K562 (cell line): ENCODE results near the gene KATNB1. TPM values are rescaled to one million over a fixed set of nuclear protein-coding genes. Genes with fewer than 3 reads are reported as not detected.

Experiments
- ATF4 ChIP-seq: fragments of 450-650 bp; formaldehyde crosslinking; IDR thresholded peaks from 2 replicates; pipeline ENCODE4 v1.4.0; 2022; ENCODE audit warnings: mild to moderate bottlenecking, moderate library complexity
- FOXA3 ChIP-seq, 2 experiments: fragments of 450-650 bp in 1 of 2; sonication (generic) in 1 of 2; formaldehyde crosslinking; IDR thresholded peaks in 1 of 2; conservative IDR thresholded peaks in 1 of 2; 2 replicates each; pipeline versions ENCODE4 v1.4.0 to v1.8.0; 2020 to 2022; ENCODE audit warnings: mild to moderate bottlenecking in 2 of 2, missing genetic modification reagents in 1 of 2
- GABPB1 ChIP-seq: sonication (generic); formaldehyde crosslinking; IDR thresholded peaks from 2 replicates; pipeline ENCODE4 v1.8.0; 2022; ENCODE audit warnings: mild to moderate bottlenecking, missing genetic modification reagents
- HMGN3 ChIP-seq: IDR thresholded peaks from 2 replicates; pipeline ENCODE4 v1.6.1; 2011; ENCODE audit warnings: borderline replicate concordance, low read depth, mild to moderate bottlenecking, mixed read lengths, low read length; ENCODE audit not compliant: insufficient read length; ENCODE audit errors: extremely low read depth
- MGA ChIP-seq: fragments of 450-650 bp; IDR thresholded peaks from 2 replicates; pipeline ENCODE4 v1.6.1; 2016; ENCODE audit warnings: mild to moderate bottlenecking, moderate library complexity
- RCOR1 ChIP-seq, 2 experiments: IDR thresholded peaks; 2 replicates each; pipeline ENCODE4 v1.6.1; 2012; ENCODE audit warnings: low read depth in 2 of 2, low read length in 2 of 2, borderline replicate concordance in 1 of 2, improper control_type of control experiment in 1 of 2
- ZNF511 ChIP-seq: sonication (generic); formaldehyde crosslinking; IDR thresholded peaks from 2 replicates; pipeline ENCODE4 v1.8.0; 2022; ENCODE audit warnings: mild to moderate bottlenecking, missing genetic modification reagents
- ZNF584 ChIP-seq: fragments of 200-800 bp; sonication (Bioruptor generic); IDR thresholded peaks from 2 replicates; pipeline ENCODE4 v1.6.1; 2016; ENCODE audit warnings: low read depth, mild to moderate bottlenecking, missing genetic modification characterization, missing compliant biosample characterization
- ZNF766 ChIP-seq: fragments of 200-800 bp; sonication (Bioruptor generic); conservative IDR thresholded peaks from 2 replicates; pipeline ENCODE4 v1.6.1; 2016; ENCODE audit warnings: missing genetic modification characterization, missing compliant biosample characterization
- polyA plus RNA-seq, 8 experiments: library from polyadenylated mRNA; depleted of rRNA in 4 of 8; stranded (reverse) in 5 of 8; unstranded in 3 of 8; fragments of >200 nt; fragmentation: Nextera tagmentation in 2 of 8; fragmentation: Illumina TruSeq in 1 of 8; extraction: Ambion mirVana in 2 of 8; extraction: Trizol in 1 of 8; gene quantifications; 2 replicates each; pipeline versions ENCODE4 v1.2.1 to v1.2.3, GENCODE V29; 2011 to 2014; ENCODE audit warnings: inconsistent platforms in 1 of 8, missing spikeins in 1 of 8
- total RNA-seq, 7 experiments: library from RNA; depleted of rRNA in 6 of 7; stranded (reverse); fragments of >200 nt in 6 of 7; fragmentation: Illumina TruSeq in 2 of 7; extraction: Trizol in 2 of 7; gene quantifications; 2 replicates each; pipeline versions ENCODE4 v1.2.1 to v1.2.3, GENCODE V29; 2011 to 2021; ENCODE audit warnings: low replicate concordance in 1 of 7
- TF ChIP-seq, protein P1 (sequence below): sonication (generic); formaldehyde crosslinking; IDR thresholded peaks from 2 replicates; pipeline ENCODE4 v1.8.1; 2023; ENCODE audit warnings: mild to moderate bottlenecking, missing genetic modification reagents

The KATNB1 gene
- total and polyA plus RNA-seq, 9 of the 15 experiments (the other 6 are each of a cell fraction or from before 2014, with no cell fraction given) = 1.2 to 52.6 (median 21.9) TPM

DNA sequence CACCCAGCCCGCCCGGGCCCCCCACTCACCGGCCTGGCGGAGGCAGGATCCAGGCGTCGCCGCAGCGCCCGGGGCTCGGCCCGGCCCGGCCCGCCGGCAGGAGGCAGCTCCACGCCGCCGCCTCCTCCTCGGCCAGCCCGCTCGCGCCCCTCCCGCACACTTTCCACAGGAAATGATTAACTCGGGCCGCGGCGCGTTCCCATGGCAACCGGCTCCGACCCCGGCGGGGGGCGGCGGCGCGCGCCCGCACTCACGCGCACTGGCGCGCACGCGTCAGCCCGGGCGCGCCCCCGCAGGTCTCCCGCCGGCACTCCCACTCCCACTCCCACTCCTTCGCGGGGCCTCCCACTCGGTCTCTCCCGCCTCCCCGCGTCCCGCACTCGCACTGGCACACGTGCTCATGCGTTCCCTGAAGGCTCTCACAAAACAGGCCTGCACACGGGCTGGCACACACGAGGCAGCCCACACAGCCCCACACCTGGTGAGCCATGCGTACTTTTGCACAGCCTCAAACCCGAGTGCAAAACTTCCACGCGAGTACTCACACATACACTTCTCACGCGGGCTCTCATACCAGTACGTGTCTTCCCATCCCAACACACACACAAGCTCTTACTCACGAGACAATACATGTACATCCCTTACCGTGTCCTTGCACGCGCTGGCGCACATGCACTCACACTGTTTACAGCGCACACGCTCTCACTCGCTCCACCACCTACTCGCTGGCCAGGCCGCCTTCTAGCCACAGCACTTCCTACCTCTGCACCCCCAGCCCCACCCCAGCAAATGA is 67.0 kb downstream of the KATNB1 start, which contains the start of gene KIFC3 (continued):
- TF ChIP-seq MGA (peak; percentile 97), GABPB1 (CRISPR knock-in tag) (peak; percentile 15; the same call in 1 of the 2 replicates), HMGN3 (peak; percentile 89), ZNF584 (CRISPR knock-in tag) (peak; percentile 76; the same call in 1 of the 2 replicates), ZNF766 (peak; percentile 60), ATF4 (no peak), RCOR1 (IDR thresholded peaks at IDR 0.05; ENCODE audit: borderline replicate concordance in 1 of 2, low read depth in 2 of 2, low read length in 2 of 2) (0 out of 4 replicates have a peak, but pooled peaks of 1 of the 2 experiments have one; percentile 5), FOXA3 (CRISPR knock-in tag; conservative IDR thresholded peaks at IDR 0.05 in 1 of 2, IDR thresholded peaks at IDR 0.05 in 1 of 2) (peak in 1 of 2 experiments; percentile 66; a peak in 2 of 4 replicates), ZNF511 (CRISPR knock-in tag) (peak; percentile 87)
- TF ChIP-seq, protein P1, sequence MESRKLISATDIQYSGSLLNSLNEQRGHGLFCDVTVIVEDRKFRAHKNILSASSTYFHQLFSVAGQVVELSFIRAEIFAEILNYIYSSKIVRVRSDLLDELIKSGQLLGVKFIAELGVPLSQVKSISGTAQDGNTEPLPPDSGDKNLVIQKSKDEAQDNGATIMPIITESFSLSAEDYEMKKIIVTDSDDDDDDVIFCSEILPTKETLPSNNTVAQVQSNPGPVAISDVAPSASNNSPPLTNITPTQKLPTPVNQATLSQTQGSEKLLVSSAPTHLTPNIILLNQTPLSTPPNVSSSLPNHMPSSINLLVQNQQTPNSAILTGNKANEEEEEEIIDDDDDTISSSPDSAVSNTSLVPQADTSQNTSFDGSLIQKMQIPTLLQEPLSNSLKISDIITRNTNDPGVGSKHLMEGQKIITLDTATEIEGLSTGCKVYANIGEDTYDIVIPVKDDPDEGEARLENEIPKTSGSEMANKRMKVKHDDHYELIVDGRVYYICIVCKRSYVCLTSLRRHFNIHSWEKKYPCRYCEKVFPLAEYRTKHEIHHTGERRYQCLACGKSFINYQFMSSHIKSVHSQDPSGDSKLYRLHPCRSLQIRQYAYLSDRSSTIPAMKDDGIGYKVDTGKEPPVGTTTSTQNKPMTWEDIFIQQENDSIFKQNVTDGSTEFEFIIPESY (CRISPR knock-in tag) = peak; percentile 64
